Fibroblast of the aortic adventitia (primary cell): ENCODE measurements around the gene RTN4IP1. TPM values are rescaled to one million over a fixed set of nuclear protein-coding genes. Genes with fewer than 3 reads are reported as not detected.
A peak's percentile ranks its signal among the peaks of the same experiment; 100 is the strongest.

Experiments
- DNase-seq: peaks from one replicate; pipeline ENCODE4 v3.0.0-alpha.2; 2010; ENCODE audit warnings: low read depth
- H3K4me3 ChIP-seq: 2 replicates; pipeline ENCODE4 v1.5.1; 2011; ENCODE audit warnings: low read depth, mild to moderate bottlenecking, control low read depth, low read length, moderate library complexity
- CTCF ChIP-seq: IDR thresholded peaks from 2 replicates; pipeline ENCODE4 v1.5.1; 2011; ENCODE audit warnings: mild to moderate bottlenecking, low read length, control low read depth, inconsistent platforms; ENCODE audit not compliant: insufficient read depth
- total RNA-seq: library from RNA; depleted of rRNA; stranded (reverse); fragments of >200 nt; gene quantifications from 2 replicates; pipeline ENCODE4 v1.2.3, GENCODE V29; 2012; ENCODE audit warnings: low replicate concordance

The RTN4IP1 gene
- total RNA-seq, 1 donor = 7.6 TPM

GRCh38 chr6:106529438-106529837 lies 99.9 kb downstream of the RTN4IP1 start:
- TF ChIP-seq CTCF = no peak
- H3K4me3 ChIP-seq = no peak overlapping the region
- DNase-seq = no peak

GRCh38 chr6:106528521-106528920 lies 100.8 kb downstream of the RTN4IP1 start:
- no peak overlapping the region for H3K4me3 ChIP-seq
- DNase-seq = no peak
- no peak for TF ChIP-seq CTCF

- H3K4me3 ChIP-seq = no peak overlapping the region
- DNase-seq = peak; percentile 97
- TF ChIP-seq CTCF = no peak
Observed at GRCh38 chr6:106527979-106528378, 101.3 kb downstream of the RTN4IP1 start.

GRCh38 chr6:106527117-106527516 lies 102.2 kb downstream of the RTN4IP1 start:
- peak; percentile 52 for DNase-seq
- no peak for TF ChIP-seq CTCF
- H3K4me3 ChIP-seq = no peak overlapping the region

- no peak overlapping the region for H3K4me3 ChIP-seq
- DNase-seq = no peak
- no peak for TF ChIP-seq CTCF
Observed at GRCh38 chr6:106525882-106526275, 103.4 kb downstream of the RTN4IP1 start.

- no peak for TF ChIP-seq CTCF
- no peak for DNase-seq
- H3K4me3 ChIP-seq = no peak overlapping the region
Observed at GRCh38 chr6:106525107-106525881, 104.0 kb downstream of the RTN4IP1 start.
